Fibroblast of lung (primary cell): Measurements from ENCODE around the gene CCDC102B. TPM values are rescaled to one million over a fixed set of nuclear protein-coding genes. Genes with fewer than 3 reads are reported as not detected.

Source experiments
- DNase-seq, 2 donors: peaks; one replicate each; pipeline versions ENCODE4 v3.0.0 to v3.0.0-alpha.2; 2010; ENCODE audit warnings: low read depth in 2 of 2
- H2AFZ ChIP-seq: 2 replicates; pipeline ENCODE4 v1.5.1; 2012; ENCODE audit warnings: low read length, control low read depth, inconsistent platforms
- H3K27ac ChIP-seq: 2 replicates; pipeline ENCODE4 v1.5.1; 2011; ENCODE audit warnings: low read length, control low read depth; ENCODE audit not compliant: insufficient read depth
- H3K27me3 ChIP-seq: 2 replicates; pipeline ENCODE4 v1.5.1; 2011; ENCODE audit warnings: mild to moderate bottlenecking, low read length; ENCODE audit not compliant: control insufficient read depth, insufficient read depth
- H3K36me3 ChIP-seq: 2 replicates; pipeline ENCODE4 v1.5.1; 2011; ENCODE audit warnings: low read length; ENCODE audit not compliant: control insufficient read depth, insufficient read depth
- H3K4me1 ChIP-seq: 2 replicates; pipeline ENCODE4 v1.5.1; 2011; ENCODE audit warnings: low read length; ENCODE audit not compliant: control insufficient read depth, insufficient read depth; ENCODE audit errors: extremely low read depth
- H3K4me2 ChIP-seq: 2 replicates; pipeline ENCODE4 v1.5.1; 2011; ENCODE audit warnings: low read length, control low read depth; ENCODE audit not compliant: insufficient read depth; ENCODE audit errors: extremely low read depth
- H3K4me3 ChIP-seq, 4 experiments: fragments of 200-600 bp in 1 of 4; sonication (generic) in 1 of 4; replicated peaks in 1 of 4; 2 replicates each; pipeline ENCODE4 v1.5.1; 2011 to 2016; ENCODE audit warnings: low read length in 4 of 4, low read depth in 3 of 4, mild to moderate bottlenecking in 3 of 4, control low read depth in 2 of 4, inconsistent platforms in 1 of 4, mixed read lengths in 1 of 4; ENCODE audit not compliant: insufficient read depth in 1 of 4; ENCODE audit errors: control extremely low read depth in 1 of 4
- H3K79me2 ChIP-seq: 2 replicates; pipeline ENCODE4 v1.5.1; 2012; ENCODE audit warnings: mild to moderate bottlenecking, low read length, inconsistent platforms; ENCODE audit not compliant: control insufficient read depth, insufficient read depth
- H3K9ac ChIP-seq: 2 replicates; pipeline ENCODE4 v1.5.1; 2011; ENCODE audit warnings: mild to moderate bottlenecking, low read length, control low read depth; ENCODE audit not compliant: insufficient read depth
- H3K9me3 ChIP-seq: 2 replicates; pipeline ENCODE4 v1.5.1; 2012; ENCODE audit warnings: low read depth, low read length; ENCODE audit not compliant: control insufficient read depth, insufficient read depth
- H4K20me1 ChIP-seq: 2 replicates; pipeline ENCODE4 v1.5.1; 2011; ENCODE audit warnings: low read length; ENCODE audit not compliant: control insufficient read depth, insufficient read depth; ENCODE audit errors: extremely low read depth
- CTCF ChIP-seq, 2 donors: IDR thresholded peaks in 1 of 2; conservative IDR thresholded peaks in 1 of 2; 1 replicate in 1 of 2; 2 replicates in 1 of 2; pipeline ENCODE4 v1.5.1; 2011 to 2012; ENCODE audit warnings: low read length in 2 of 2, control low read depth in 1 of 2, inconsistent platforms in 1 of 2, low read depth in 1 of 2, mild to moderate bottlenecking in 1 of 2
- EZH2 ChIP-seq: IDR thresholded peaks from 2 replicates; pipeline ENCODE4 v1.5.1; 2012; ENCODE audit warnings: low read length, control low read depth, mild to moderate bottlenecking; ENCODE audit errors: missing control alignments
- polyA plus RNA-seq, 2 donors: library from polyadenylated mRNA; depleted of rRNA in 1 of 2; stranded (reverse) in 1 of 2; unstranded in 1 of 2; fragments of >200 nt; gene quantifications; 2 replicates each; pipeline ENCODE4 v1.2.1, GENCODE V29; 2011 to 2012; ENCODE audit warnings: missing spikeins in 1 of 2
- total RNA-seq: library from RNA; depleted of rRNA; stranded (reverse); fragments of >200 nt; gene quantifications from 2 replicates; pipeline ENCODE4 v1.2.1, GENCODE V29; 2014

The CCDC102B gene
- total and polyA plus RNA-seq, 2 donors (not counting 1 experiment from before 2014, with no cell fraction given), result 33.7 to 35.3 TPM

- Histone ChIP-seq H4K20me1 (no peaks in the 10 kb centered on the region), H3K9ac (no peak overlapping the region), H3K27me3 (no peaks in the 10 kb centered on the region), H3K36me3 (no peaks in the 10 kb centered on the region), H3K9me3 (no peaks in the 10 kb centered on the region), H3K79me2 (no peaks in the 10 kb centered on the region), H2AFZ (no peak overlapping the region), H3K4me1 (no peaks in the 10 kb centered on the region), H3K27ac (no peak overlapping the region), H3K4me2 (no peak overlapping the region), H3K4me3 (no peak overlapping the region)
- DNase-seq, result no peak
- TF ChIP-seq CTCF (conservative IDR thresholded peaks at IDR 0.05 in 1 of 2, IDR thresholded peaks at IDR 0.05 in 1 of 2; ENCODE audit: low read depth in 1 of 2, low read length in 2 of 2) (no peak), EZH2 (no peak)
Measured at GRCh38 chr18:69031571-69031970, 233.7 kb downstream of the CCDC102B start.

GRCh38 chr18:69032009-69032408 lies 234.1 kb downstream of the CCDC102B start:
- Histone ChIP-seq H3K4me3 (no peak overlapping the region), H3K27me3 (no peaks in the 10 kb centered on the region), H3K4me1 (no peaks in the 10 kb centered on the region), H3K9me3 (no peaks in the 10 kb centered on the region), H3K9ac (no peak overlapping the region), H3K79me2 (no peaks in the 10 kb centered on the region), H2AFZ (no peak overlapping the region), H3K36me3 (no peaks in the 10 kb centered on the region), H3K27ac (no peak overlapping the region), H4K20me1 (no peaks in the 10 kb centered on the region), H3K4me2 (no peak overlapping the region)
- DNase-seq, result no peak
- TF ChIP-seq CTCF (conservative IDR thresholded peaks at IDR 0.05 in 1 of 2, IDR thresholded peaks at IDR 0.05 in 1 of 2; ENCODE audit: low read depth in 1 of 2, low read length in 2 of 2) (no peak), EZH2 (no peak)

GRCh38 chr18:69035756-69036155 lies 237.9 kb downstream of the CCDC102B start:
- Histone ChIP-seq H3K9me3 (no peaks in the 10 kb centered on the region), H3K4me1 (no peaks in the 10 kb centered on the region), H3K9ac (no peak overlapping the region), H3K36me3 (no peaks in the 10 kb centered on the region), H3K4me3 (no peak overlapping the region), H4K20me1 (no peaks in the 10 kb centered on the region), H2AFZ (no peak overlapping the region), H3K79me2 (no peaks in the 10 kb centered on the region), H3K4me2 (no peak overlapping the region), H3K27ac (no peak overlapping the region), H3K27me3 (no peaks in the 10 kb centered on the region)
- no peak for TF ChIP-seq EZH2
- no peak for TF ChIP-seq CTCF (conservative IDR thresholded peaks at IDR 0.05 in 1 of 2, IDR thresholded peaks at IDR 0.05 in 1 of 2; ENCODE audit: low read depth in 1 of 2, low read length in 2 of 2)
- no peak for DNase-seq
